GM12873 (cell line): ENCODE data around the gene HOMER2.

Experiments used
- TF ChIP-seq, protein P1 (sequence below): IDR thresholded peaks from 2 replicates; pipeline ENCODE4 v1.5.1; 2012; ENCODE audit warnings: low read depth, mild to moderate bottlenecking, moderate library complexity, low read length, control low read depth; ENCODE audit not compliant: insufficient read depth; ENCODE audit errors: missing control alignments

HOMER2 gene

DNA sequence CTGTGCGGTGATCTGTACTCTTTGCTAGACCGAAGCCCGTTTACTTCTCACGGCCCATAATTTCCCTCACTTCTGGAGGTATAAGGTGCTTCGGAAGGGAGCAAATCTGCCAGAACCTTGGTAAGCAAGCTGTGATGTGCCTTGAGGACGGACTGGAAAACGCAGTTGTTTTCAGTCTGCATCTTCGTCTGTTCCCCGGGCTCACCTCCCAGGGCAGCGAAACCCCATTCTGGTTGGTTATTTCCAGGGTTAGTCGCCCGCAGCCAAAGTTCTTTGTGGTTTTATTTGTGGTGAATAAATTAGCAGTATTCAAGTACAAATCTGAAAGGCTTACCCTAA is 33.9 kb upstream of the HOMER2 start:
- TF ChIP-seq, protein P1, sequence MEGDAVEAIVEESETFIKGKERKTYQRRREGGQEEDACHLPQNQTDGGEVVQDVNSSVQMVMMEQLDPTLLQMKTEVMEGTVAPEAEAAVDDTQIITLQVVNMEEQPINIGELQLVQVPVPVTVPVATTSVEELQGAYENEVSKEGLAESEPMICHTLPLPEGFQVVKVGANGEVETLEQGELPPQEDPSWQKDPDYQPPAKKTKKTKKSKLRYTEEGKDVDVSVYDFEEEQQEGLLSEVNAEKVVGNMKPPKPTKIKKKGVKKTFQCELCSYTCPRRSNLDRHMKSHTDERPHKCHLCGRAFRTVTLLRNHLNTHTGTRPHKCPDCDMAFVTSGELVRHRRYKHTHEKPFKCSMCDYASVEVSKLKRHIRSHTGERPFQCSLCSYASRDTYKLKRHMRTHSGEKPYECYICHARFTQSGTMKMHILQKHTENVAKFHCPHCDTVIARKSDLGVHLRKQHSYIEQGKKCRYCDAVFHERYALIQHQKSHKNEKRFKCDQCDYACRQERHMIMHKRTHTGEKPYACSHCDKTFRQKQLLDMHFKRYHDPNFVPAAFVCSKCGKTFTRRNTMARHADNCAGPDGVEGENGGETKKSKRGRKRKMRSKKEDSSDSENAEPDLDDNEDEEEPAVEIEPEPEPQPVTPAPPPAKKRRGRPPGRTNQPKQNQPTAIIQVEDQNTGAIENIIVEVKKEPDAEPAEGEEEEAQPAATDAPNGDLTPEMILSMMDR = no peak

DNA sequence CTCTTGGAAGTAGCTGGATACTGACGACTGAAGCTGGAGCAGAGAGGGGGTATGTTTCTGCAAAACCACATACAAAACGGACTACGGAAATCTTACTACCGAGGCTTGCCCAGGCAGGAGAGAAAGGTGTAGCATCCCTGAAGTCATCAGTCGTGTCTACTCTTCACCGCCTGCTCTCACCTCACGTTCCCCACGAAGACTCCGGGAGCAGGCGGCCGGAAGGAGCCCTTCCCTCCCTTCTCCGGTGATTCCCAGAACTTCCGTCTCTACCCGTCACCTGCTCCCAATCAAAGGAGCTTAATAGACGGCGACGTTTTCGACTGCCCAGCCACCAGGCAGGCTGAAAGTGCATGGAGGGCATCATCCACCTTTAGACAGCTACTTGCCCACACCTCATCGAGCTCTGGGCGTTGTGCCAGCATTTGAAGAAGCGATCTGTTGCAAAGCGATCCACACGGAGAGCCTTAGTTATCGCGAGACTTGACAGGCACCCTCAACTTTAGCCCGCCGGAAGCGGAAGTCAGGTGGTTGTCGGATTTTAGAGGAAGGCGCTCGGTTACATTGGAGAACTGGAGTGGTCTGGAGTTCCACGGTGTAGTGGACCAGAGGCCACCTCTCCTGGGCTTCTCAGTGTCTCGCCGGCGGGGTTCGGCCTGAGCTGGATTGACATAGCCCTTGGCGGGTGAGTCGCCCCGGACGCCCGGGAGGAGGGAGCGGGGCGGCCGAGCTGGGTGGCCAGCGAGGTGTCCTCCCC is 33.3 kb upstream of the HOMER2 start, which contains the start of gene RAMAC:
TSS of gene RAMAC (plus strand) at position 523 of the 754 bp plus-strand sequence. CDS start 2,809 bp downstream, outside the sequence.
- TF ChIP-seq, protein P1 = no peak

DNA sequence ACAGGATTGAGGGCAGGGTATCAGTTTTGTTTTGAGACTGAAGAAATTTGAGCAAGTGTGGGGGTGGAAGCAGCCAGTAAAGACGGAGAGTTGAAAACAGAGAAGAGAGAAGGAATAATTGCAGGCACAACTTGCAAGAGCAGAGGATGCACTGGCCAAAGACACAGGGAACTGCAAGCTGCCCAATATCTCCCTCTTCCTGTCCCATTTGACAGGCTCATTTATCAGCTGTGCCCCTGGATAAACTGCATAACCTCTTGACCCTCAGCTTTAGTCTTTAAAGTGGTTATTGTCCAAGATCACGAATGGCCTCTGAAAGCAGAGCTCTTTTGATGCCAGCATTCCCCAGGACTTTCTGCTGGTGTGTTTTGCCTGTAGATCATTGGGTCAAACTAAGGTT is 28.5 kb upstream of the HOMER2 start:
- TF ChIP-seq, protein P1 = no peak

DNA sequence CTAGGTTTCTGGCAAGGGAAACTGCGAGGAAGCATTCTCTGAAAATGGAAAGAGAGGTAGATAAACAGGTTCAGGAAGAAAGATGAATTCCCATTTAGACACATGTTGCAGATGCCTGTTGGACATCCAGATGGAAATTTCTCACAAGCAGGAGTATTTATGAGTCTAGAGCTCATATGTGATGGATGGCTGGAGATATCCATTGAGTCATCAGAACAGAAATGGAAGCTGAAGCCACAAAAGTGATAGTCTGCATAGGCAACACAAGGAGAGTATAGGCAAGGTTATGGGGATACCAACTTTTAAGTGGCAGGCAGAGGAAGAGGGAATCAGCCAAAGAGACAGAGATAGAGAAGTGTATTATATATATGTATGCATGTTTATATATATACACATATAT is 27.2 kb upstream of the HOMER2 start:
- TF ChIP-seq, protein P1 = no peak

DNA sequence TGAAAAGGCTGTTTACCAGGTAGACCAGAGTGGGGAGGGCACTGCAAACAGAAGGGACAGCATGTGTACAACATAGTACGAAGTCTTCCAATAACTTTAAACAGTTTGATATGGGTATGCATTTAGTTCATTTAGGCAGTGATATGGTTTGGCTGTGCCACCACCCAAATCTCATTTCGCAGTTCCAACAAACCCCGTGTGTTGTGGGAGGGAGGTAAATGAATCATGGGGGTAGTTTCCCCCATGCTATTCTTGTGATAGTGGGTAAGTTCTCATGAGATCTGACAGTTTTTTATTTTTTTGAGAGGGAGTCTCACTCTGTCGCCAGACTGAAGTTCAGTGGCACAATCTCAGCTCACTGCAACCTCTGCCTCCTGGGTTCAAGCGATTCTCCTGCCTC is 25.9 kb upstream of the HOMER2 start:
- TF ChIP-seq, protein P1 = no peak

GRCh38 chr15:82977076-82977475 is 24.6 kb upstream of the HOMER2 start:
- TF ChIP-seq, protein P1 = no peak

GRCh38 chr15:82972990-82973389 is 20.5 kb upstream of the HOMER2 start:
- TF ChIP-seq, protein P1 = no peak
